Testis (tissue), 2 donors: ENCODE data around the gene NR2F2.

ENCODE experiments used
- POLR2A ChIP-seq: fragments of 450-650 bp; IDR thresholded peaks from one replicate; pipeline ENCODE4 v1.6.1; 2017; ENCODE audit warnings: antibody characterized with exemption, mild to moderate bottlenecking, moderate library complexity
- TF ChIP-seq, protein P1 (sequence below), 3 experiments: fragments of 450-650 bp in 2 of 3; fragments of 200-600 bp in 1 of 3; sonication (generic) in 1 of 3; IDR thresholded peaks; one replicate each; pipeline ENCODE4 v1.5.1; 2016 to 2019; ENCODE audit warnings: antibody characterized with exemption in 3 of 3, mild to moderate bottlenecking in 2 of 3, moderate library complexity in 1 of 3

- TF ChIP-seq, protein P1, sequence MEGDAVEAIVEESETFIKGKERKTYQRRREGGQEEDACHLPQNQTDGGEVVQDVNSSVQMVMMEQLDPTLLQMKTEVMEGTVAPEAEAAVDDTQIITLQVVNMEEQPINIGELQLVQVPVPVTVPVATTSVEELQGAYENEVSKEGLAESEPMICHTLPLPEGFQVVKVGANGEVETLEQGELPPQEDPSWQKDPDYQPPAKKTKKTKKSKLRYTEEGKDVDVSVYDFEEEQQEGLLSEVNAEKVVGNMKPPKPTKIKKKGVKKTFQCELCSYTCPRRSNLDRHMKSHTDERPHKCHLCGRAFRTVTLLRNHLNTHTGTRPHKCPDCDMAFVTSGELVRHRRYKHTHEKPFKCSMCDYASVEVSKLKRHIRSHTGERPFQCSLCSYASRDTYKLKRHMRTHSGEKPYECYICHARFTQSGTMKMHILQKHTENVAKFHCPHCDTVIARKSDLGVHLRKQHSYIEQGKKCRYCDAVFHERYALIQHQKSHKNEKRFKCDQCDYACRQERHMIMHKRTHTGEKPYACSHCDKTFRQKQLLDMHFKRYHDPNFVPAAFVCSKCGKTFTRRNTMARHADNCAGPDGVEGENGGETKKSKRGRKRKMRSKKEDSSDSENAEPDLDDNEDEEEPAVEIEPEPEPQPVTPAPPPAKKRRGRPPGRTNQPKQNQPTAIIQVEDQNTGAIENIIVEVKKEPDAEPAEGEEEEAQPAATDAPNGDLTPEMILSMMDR (IDR thresholded peaks at IDR 0.05): no peak
- TF ChIP-seq POLR2A: no peak
These were observed 4.8 kb upstream of the NR2F2 start for GRCh38 chr15:96325541-96326327.
